ENCODE results near the gene CDC42EP1.

The CDC42EP1 gene

DNA sequence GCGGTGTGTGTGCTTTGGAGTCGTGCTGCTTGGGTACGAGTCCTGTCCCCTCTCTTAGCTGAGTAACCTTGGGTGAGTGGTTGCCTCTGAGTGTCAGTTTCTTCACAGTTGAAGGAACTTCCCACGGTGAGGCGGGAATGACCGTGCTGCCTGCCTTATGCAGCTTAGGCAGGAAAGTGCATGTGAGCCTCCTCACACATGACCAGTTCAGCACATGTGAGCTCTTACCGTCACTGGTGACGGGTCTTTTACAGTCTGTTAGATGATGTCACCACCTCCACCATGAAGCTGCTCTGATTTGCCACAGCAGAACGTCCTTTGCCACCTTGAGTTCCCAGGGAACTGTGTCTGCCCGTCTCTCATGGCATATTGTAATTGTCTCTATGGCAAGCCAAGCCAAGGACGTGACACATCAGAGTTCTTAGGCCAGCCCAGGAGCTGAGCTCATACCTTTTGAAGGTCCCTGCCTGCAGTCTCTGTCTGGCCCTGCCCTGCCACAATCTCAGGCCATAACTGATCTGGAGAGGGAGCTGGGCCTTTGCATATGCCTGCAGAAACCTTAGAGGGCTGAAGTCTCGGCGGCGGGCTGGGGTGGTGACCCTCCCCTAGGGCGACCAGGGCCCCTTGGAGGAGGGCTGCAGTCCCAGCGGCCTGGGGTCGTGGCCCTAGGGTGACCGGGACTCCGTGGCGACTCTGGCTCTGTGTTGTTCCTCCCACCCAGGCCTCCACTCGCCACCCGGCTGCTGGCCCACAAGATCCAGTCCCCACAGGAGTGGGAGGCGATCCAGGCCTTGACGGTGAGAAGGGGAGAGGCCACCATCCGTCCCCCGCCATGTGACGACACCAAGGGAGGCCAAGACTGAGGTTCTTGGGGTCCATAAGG is 56.2 kb downstream of the CDC42EP1 start:
- no peak for DNase-seq

DNA sequence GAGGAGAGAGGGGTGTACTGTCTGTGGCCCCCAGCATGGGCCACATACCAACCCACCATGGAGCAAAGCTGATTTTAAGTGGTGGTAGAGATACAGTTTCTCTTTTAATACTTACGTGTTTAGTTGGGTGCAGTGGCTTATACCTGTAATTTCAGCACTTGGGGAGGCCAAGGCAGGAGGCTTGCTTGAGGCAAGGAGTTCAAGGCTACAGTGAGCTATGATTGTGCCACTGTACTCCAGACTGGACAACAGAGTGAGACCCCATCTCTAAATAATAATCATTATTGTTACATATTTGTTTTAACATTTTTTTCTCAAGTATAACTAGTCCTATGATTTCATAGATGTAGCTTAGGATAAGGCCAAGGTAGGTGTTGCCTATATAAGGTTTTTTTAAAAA is 57.2 kb downstream of the CDC42EP1 start:
- DNase-seq, result no peak

DNA sequence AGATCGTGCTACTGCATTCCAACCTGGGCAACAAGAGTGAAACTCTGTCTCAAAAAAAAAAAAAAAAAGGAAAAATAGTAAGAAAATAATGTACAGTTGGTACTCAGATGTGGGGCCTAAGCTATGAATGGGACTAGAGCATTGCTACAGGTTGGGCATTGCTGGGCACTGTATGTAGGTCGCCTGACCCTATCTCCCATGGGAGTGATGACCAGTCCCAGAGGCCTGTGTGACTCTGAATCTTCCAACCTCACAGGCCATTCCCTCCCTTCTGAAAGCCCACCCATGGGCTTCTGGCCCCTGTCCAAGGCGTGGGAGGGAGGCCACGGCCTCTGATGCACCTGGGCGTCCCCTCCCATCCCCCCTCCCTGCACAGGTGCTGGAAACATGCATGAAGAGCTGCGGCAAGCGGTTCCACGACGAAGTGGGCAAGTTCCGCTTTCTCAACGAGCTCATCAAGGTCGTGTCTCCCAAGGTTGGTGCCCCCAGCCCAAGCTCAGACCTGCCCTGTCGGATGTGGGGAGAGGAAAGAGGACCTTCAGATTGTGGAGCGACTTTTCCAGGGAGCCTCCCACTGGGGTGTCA is 57.9 kb downstream of the CDC42EP1 start:
- DNase-seq, result no peak

DNA sequence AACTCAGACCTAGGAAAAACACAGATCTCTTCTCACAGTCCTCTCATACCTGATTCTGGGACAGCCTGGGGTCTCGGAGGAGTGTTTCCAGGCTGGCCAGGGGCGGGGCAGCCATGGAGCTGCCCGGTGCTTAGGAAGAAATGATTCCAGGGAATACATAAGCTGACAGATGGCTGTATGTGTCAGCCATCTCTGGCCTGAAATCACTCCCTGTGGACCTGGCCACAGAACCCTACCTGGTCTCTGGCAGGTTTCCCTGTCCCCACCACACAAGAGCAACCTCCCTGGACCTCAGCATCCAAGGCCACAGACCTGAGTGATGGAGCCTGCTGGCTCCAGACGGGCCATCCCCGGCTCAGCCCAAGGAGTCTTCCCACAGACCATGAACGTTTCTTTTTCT is 58.4 kb downstream of the CDC42EP1 start:
- DNase-seq, result no peak

All from fibroblast of skin of abdomen (primary cell).